Measurements from ENCODE around the gene EML4.

EML4 gene

DNA sequence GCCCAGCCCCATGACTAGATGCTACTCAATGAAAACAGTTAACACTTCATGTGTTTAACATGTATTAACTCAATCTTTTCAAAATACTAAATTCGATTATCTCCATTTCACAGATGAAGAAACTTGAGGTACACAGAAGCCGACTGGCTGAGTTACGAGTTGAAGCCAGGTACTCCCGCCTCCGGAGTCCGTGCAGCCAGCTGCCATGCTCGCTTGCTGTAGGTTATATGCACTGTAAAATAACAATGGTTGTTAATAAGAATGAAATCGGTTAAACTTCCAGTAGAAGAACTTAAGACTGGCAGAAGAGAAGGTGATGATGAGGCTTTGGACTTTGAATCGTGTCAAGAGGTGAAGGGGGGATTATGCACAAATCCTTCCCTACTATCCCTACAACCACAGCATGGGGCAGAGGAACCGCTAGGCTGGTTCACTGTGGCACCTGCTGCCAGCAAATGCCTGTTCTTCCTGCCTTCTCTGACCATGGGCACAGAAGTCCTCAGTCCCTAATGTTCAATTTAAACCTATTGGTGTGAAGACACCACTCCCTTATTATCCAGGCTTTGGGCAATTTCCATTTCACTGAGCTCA lies 166.5 kb downstream of the EML4 start:
- Mint-ChIP-seq H3K4me3 (no peak overlapping the region), H3K36me3 (ENCODE audit: insufficient read depth) (peaks cover 52% of the 10 kb centered on the region), H3K9me3 (no peaks in the 10 kb centered on the region), H3K4me1 (peaks cover 15% of the 10 kb centered on the region), H3K27me3 (no peaks in the 10 kb centered on the region), H3K27ac (ENCODE audit: low read depth) (no peak overlapping the region)
- no peak for ATAC-seq (replicated peaks; ENCODE audit: extremely low read depth, poor library complexity, severe bottlenecking)
- no peak for DNase-seq (ENCODE audit: low spot score in 2 of 2)

DNA sequence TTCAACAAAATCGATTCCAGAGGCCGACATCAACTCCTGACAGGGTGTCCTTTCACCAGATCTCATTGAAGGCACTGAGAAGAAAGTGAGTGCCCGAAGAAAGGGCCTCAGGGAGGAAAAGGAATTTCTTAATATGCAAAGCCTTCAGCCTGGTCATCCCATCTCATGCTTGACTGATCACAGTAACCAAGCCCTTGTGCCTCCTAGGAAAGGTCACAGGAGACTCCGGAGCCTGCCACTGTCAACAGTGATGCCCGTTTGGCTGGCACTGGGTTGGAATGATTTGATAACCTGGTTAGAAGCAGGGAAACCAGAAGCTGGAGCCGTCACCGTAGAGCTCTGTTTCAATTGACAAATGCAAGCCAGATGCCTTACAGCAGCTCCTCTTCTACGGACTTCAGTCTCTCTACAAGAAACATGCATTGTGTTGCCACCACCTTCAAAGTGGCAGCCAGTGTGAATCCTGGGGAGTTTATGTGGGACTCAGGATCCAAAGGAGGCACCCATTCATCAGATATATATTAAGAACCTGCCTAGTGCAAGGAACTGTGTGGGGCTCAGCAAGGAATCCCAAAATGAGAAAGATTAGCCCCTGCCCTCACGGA lies 167.3 kb downstream of the EML4 start:
- Mint-ChIP-seq H3K27ac (ENCODE audit: low read depth) (no peak overlapping the region), H3K4me1 (peaks cover 23% of the 10 kb centered on the region), H3K9me3 (no peaks in the 10 kb centered on the region), H3K27me3 (no peaks in the 10 kb centered on the region), H3K4me3 (no peak overlapping the region), H3K36me3 (ENCODE audit: insufficient read depth) (peaks cover 54% of the 10 kb centered on the region)
- no peak for DNase-seq (ENCODE audit: low spot score in 2 of 2)
- ATAC-seq (replicated peaks; ENCODE audit: extremely low read depth, poor library complexity, severe bottlenecking) = no peak

DNA sequence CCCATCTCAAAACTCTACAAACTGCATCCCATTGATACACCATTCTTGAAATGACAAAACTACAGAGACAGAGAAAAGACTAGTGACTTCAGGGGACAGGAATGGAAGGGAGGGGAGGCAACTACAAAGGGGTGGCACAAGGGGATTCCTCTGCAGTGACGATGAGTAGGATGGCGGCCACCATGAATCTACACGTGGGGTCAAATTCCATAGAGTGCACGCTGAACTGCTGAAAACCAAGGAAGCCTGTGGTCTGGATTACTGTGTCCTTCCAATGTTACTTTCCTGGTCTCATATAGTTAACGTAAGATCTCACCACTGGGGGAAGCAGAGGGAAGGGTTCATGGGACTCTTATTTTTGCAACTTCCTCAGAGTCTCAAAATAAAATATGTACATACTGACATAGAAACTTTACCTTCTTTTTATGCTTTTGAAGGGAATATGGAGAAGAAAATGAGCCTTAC lies 168.2 kb downstream of the EML4 start:
- no peak overlapping the region for H3K4me3 Mint-ChIP-seq
- H3K27me3 Mint-ChIP-seq = no peaks in the 10 kb centered on the region
- no peak for DNase-seq (ENCODE audit: low spot score in 2 of 2)
- H3K4me1 Mint-ChIP-seq = peaks cover 32% of the 10 kb centered on the region
- peaks cover 45% of the 10 kb centered on the region for H3K36me3 Mint-ChIP-seq (ENCODE audit: insufficient read depth)
- ATAC-seq (replicated peaks; ENCODE audit: extremely low read depth, poor library complexity, severe bottlenecking) = no peak
- no peaks in the 10 kb centered on the region for H3K9me3 Mint-ChIP-seq
- H3K27ac Mint-ChIP-seq (ENCODE audit: low read depth) = no peak overlapping the region

- Mint-ChIP-seq H3K27ac (ENCODE audit: low read depth) (peak overlapping the region; percentile 41), H3K27me3 (no peaks in the 10 kb centered on the region), H3K4me3 (peak overlapping the region; percentile 41), H3K4me1 (peaks cover 35% of the 10 kb centered on the region), H3K9me3 (no peaks in the 10 kb centered on the region), H3K36me3 (ENCODE audit: insufficient read depth) (peaks cover 39% of the 10 kb centered on the region)
- ATAC-seq (replicated peaks; ENCODE audit: extremely low read depth, poor library complexity, severe bottlenecking) (no peak), DNase-seq (ENCODE audit: low spot score in 2 of 2) (no peak)
These were observed 168.9 kb downstream of the EML4 start for GRCh38 chr2:42337846-42338566.

GRCh38 chr2:42338567-42339190 lies 169.5 kb downstream of the EML4 start:
- Mint-ChIP-seq H3K9me3 (no peaks in the 10 kb centered on the region), H3K4me1 (peaks cover 41% of the 10 kb centered on the region), H3K36me3 (ENCODE audit: insufficient read depth) (peaks cover 40% of the 10 kb centered on the region), H3K27ac (ENCODE audit: low read depth) (peak overlapping the region; percentile 41), H3K4me3 (no peak overlapping the region), H3K27me3 (no peaks in the 10 kb centered on the region)
- DNase-seq (ENCODE audit: low spot score in 2 of 2) = no peak
- ATAC-seq (replicated peaks; ENCODE audit: extremely low read depth, poor library complexity, severe bottlenecking) = no peak

- H3K4me3 Mint-ChIP-seq = no peak overlapping the region
- H3K4me1 Mint-ChIP-seq = peaks cover 42% of the 10 kb centered on the region
- DNase-seq (ENCODE audit: low spot score in 2 of 2) (no peak), ATAC-seq (replicated peaks; ENCODE audit: extremely low read depth, poor library complexity, severe bottlenecking) (no peak)
- peaks cover 39% of the 10 kb centered on the region for H3K36me3 Mint-ChIP-seq (ENCODE audit: insufficient read depth)
- no peaks in the 10 kb centered on the region for H3K9me3 Mint-ChIP-seq
- no peaks in the 10 kb centered on the region for H3K27me3 Mint-ChIP-seq
- peak overlapping the region; percentile 89 for H3K27ac Mint-ChIP-seq (ENCODE audit: low read depth)
These were observed 170.2 kb downstream of the EML4 start for GRCh38 chr2:42339191-42339912.

- peaks cover 42% of the 10 kb centered on the region for H3K4me1 Mint-ChIP-seq
- no peak for ATAC-seq (replicated peaks; ENCODE audit: extremely low read depth, poor library complexity, severe bottlenecking)
- no peak overlapping the region for H3K4me3 Mint-ChIP-seq
- peaks cover 41% of the 10 kb centered on the region for H3K36me3 Mint-ChIP-seq (ENCODE audit: insufficient read depth)
- DNase-seq (ENCODE audit: low spot score in 2 of 2) = no peak
- H3K9me3 Mint-ChIP-seq = no peaks in the 10 kb centered on the region
- no peaks in the 10 kb centered on the region for H3K27me3 Mint-ChIP-seq
- H3K27ac Mint-ChIP-seq (ENCODE audit: low read depth) = peak overlapping the region; percentile 89
These were observed 171.1 kb downstream of the EML4 start for GRCh38 chr2:42340045-42340937.

DNA sequence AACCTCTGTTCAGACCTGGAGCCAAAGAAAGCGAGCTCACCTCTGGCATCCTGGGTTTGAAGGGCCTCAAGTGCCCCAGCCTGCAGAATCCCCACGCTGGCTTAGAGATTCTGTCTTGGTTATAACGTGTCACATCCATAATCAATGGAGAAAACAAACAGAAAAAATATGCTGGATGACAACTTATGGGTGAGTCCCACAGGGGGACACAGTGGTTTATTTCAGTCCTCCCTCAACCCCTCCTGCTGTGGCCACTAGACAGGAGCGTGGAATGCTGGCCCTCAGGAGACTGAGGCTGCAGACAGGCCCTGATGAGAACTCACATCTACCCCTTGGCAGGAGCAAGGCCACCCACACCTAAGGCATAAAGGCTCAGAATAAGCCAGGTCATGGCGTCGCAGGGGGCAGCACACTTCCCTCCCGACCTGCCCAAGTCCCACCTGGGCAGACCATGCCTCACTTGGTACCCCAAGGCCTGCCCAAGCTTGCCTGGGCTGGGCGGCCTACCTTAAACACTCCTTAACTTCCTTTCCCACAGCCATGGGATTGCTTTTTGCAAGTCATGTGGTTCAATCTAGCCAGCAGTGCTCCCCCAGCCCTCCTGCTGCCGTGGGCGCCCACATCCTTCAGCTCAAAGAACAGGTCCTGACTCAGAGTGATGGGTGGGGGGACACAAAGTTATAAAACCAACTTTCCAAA lies 171.9 kb downstream of the EML4 start:
- H3K27ac Mint-ChIP-seq (ENCODE audit: low read depth) = peak overlapping the region; percentile 89

GRCh38 chr2:42342061-42342794 lies 173.1 kb downstream of the EML4 start:
- peaks cover 46% of the 10 kb centered on the region for H3K4me1 Mint-ChIP-seq
- no peak for ATAC-seq (replicated peaks; ENCODE audit: extremely low read depth, poor library complexity, severe bottlenecking)
- H3K36me3 Mint-ChIP-seq (ENCODE audit: insufficient read depth) = peaks cover 42% of the 10 kb centered on the region
- H3K9me3 Mint-ChIP-seq = no peaks in the 10 kb centered on the region
- no peak overlapping the region for H3K4me3 Mint-ChIP-seq
- H3K27me3 Mint-ChIP-seq = no peaks in the 10 kb centered on the region
- peak overlapping the region; percentile 89 for H3K27ac Mint-ChIP-seq (ENCODE audit: low read depth)
- no peak for DNase-seq (ENCODE audit: low spot score in 2 of 2)

More for the DNA sequence above, 171.9 kb downstream of the EML4 start:
- Mint-ChIP-seq H3K4me1 (peaks cover 42% of the 10 kb centered on the region), H3K27me3 (no peaks in the 10 kb centered on the region), H3K36me3 (ENCODE audit: insufficient read depth) (peaks cover 46% of the 10 kb centered on the region), H3K4me3 (no peak overlapping the region), H3K9me3 (no peaks in the 10 kb centered on the region)
- no peak for DNase-seq (ENCODE audit: low spot score in 2 of 2)
- ATAC-seq (replicated peaks; ENCODE audit: extremely low read depth, poor library complexity, severe bottlenecking) = no peak

DNA sequence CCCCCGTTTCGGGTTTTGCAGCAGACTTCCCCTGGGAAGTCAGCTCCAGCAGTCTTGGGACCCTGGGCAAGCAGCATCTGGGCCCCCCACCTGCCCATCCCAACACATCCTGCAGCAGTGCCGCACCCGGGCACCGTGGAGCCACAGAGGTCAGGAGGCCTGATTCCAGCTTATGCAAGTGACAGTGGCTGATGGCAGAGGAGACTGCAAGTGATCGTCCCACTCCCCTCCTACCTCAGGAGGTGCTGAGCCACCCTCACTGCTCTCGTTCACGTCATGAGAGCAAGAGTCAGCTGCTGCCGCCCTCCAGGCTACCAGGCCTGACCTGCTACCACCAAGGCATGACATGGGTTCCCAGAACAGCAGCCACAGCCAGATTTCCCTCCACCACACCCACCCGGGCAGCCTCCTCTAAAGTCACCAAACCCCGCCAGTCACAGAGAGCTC lies 173.7 kb downstream of the EML4 start:
- Mint-ChIP-seq H3K9me3 (no peaks in the 10 kb centered on the region), H3K27ac (ENCODE audit: low read depth) (peak overlapping the region; percentile 89), H3K36me3 (ENCODE audit: insufficient read depth) (peaks cover 38% of the 10 kb centered on the region), H3K27me3 (no peaks in the 10 kb centered on the region), H3K4me3 (no peak overlapping the region), H3K4me1 (peaks cover 48% of the 10 kb centered on the region)
- DNase-seq (ENCODE audit: low spot score in 2 of 2) (no peak), ATAC-seq (replicated peaks; ENCODE audit: extremely low read depth, poor library complexity, severe bottlenecking) (no peak)

GRCh38 chr2:42345986-42346385 lies 176.8 kb downstream of the EML4 start:
- Mint-ChIP-seq H3K27ac (ENCODE audit: low read depth) (no peak overlapping the region), H3K4me1 (peaks cover 35% of the 10 kb centered on the region), H3K36me3 (ENCODE audit: insufficient read depth) (peaks cover 38% of the 10 kb centered on the region), H3K4me3 (no peak overlapping the region), H3K27me3 (no peaks in the 10 kb centered on the region), H3K9me3 (no peaks in the 10 kb centered on the region)
- DNase-seq (ENCODE audit: low spot score in 2 of 2) (no peak), ATAC-seq (replicated peaks; ENCODE audit: extremely low read depth, poor library complexity, severe bottlenecking) (no peak)
